Endothelial cell (in vitro differentiated cells): ENCODE data around the gene IGLON5. TPM values are rescaled to one million over a fixed set of nuclear protein-coding genes. Genes with fewer than 3 reads are reported as not detected.

Experiments
- DNase-seq: peaks from one replicate; pipeline ENCODE4 v3.0.0; 2021; ENCODE audit warnings: low spot score
- H3K27ac Mint-ChIP-seq: one replicate; pipeline ENCODE4 v1.8.0; 2021; ENCODE audit warnings: mixed read lengths, inconsistent platforms; ENCODE audit not compliant: unreplicated experiment
- H3K27me3 Mint-ChIP-seq: one replicate; pipeline ENCODE4 v1.8.0; 2021; ENCODE audit warnings: mild to moderate bottlenecking, moderate library complexity, mixed read lengths, inconsistent platforms; ENCODE audit not compliant: unreplicated experiment
- H3K36me3 Mint-ChIP-seq: one replicate; pipeline ENCODE4 v1.8.0; 2021; ENCODE audit warnings: mild to moderate bottlenecking, low read depth, mixed read lengths, inconsistent platforms; ENCODE audit not compliant: unreplicated experiment
- H3K4me1 Mint-ChIP-seq: one replicate; pipeline ENCODE4 v1.8.0; 2021; ENCODE audit warnings: mild to moderate bottlenecking, mixed read lengths, inconsistent platforms; ENCODE audit not compliant: unreplicated experiment
- H3K4me3 Mint-ChIP-seq: one replicate; pipeline ENCODE4 v1.8.0; 2021; ENCODE audit warnings: mild to moderate bottlenecking, mixed read lengths, inconsistent platforms; ENCODE audit not compliant: unreplicated experiment
- H3K9me3 Mint-ChIP-seq: one replicate; pipeline ENCODE4 v1.8.0; 2021; ENCODE audit warnings: mixed read lengths, inconsistent platforms; ENCODE audit not compliant: unreplicated experiment
- long read RNA-seq: library from polyadenylated mRNA; unstranded; transcript quantifications from one replicate; pipeline ENCODE4 v2.0.0, GENCODE V29; 2020; ENCODE audit not compliant: unreplicated experiment
- total RNA-seq: library from RNA; stranded (reverse); fragmentation: NEBNext Ultra II Directional; extraction: Animal tissue kit (Norgen Biotek cat#: 25700); gene quantifications from one replicate; pipeline ENCODE4 v1.2.1, GENCODE V29; 2021; ENCODE audit not compliant: unreplicated experiment
- TF ChIP-seq, protein P1 (sequence below): fragments of 200-600 bp; sonication (generic); IDR thresholded peaks from one replicate; pipeline ENCODE4 v1.5.0; 2021; ENCODE audit warnings: antibody characterized with exemption; ENCODE audit not compliant: unreplicated experiment

IGLON5 gene
- 114 TPM for total RNA-seq
- long read RNA-seq, partial matches to known transcripts, result 1 of 2 reads
- long read RNA-seq, other reads (novel, unspliced or antisense), result 0 of 2 reads

- peaks cover 14% of the 10 kb centered on the region for H3K27me3 Mint-ChIP-seq
- TF ChIP-seq, protein P1, sequence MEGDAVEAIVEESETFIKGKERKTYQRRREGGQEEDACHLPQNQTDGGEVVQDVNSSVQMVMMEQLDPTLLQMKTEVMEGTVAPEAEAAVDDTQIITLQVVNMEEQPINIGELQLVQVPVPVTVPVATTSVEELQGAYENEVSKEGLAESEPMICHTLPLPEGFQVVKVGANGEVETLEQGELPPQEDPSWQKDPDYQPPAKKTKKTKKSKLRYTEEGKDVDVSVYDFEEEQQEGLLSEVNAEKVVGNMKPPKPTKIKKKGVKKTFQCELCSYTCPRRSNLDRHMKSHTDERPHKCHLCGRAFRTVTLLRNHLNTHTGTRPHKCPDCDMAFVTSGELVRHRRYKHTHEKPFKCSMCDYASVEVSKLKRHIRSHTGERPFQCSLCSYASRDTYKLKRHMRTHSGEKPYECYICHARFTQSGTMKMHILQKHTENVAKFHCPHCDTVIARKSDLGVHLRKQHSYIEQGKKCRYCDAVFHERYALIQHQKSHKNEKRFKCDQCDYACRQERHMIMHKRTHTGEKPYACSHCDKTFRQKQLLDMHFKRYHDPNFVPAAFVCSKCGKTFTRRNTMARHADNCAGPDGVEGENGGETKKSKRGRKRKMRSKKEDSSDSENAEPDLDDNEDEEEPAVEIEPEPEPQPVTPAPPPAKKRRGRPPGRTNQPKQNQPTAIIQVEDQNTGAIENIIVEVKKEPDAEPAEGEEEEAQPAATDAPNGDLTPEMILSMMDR, result no peak
- peak within 1 kb of the TSS; percentile 68 for H3K27ac Mint-ChIP-seq
- H3K36me3 Mint-ChIP-seq, result peaks cover 22% of the 10 kb centered on the region
- peak; percentile 72 for DNase-seq
- peak within 1 kb of the TSS; percentile 95 for H3K4me3 Mint-ChIP-seq
- H3K9me3 Mint-ChIP-seq, result peaks cover 4% of the 10 kb centered on the region
- H3K4me1 Mint-ChIP-seq, result peaks cover 22% of the 10 kb centered on the region
Observed at GRCh38 chr19:51311351-51312257, at the start of gene IGLON5. IGLON5 (plus strand) TSS chr19:51311644; CDS start chr19:51311848, 204 bp downstream.

GRCh38 chr19:51263808-51264207 lies 47.6 kb upstream of the IGLON5 start:
- DNase-seq, result no peak

DNA sequence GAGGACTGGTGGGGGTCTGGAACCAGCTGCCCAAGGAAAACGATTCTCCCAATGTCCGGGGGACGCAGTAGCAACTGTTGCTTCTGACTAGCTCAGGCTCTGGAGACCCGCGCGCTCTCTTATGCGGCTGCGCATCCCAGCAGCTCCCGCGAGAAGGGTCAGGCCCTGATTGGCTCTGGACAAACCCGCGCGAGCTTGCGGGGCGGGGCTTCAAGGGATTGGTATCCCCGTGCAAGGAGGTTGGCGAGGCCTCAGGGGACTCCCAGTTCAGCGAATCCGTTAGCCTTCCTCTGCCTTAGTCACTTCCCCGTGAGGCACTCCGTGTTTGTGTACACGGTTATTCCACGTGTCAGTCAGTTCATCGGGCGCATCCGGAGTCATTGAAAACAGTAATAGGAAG lies 40.4 kb upstream of the IGLON5 start:
- no peak for DNase-seq
- H3K9me3 Mint-ChIP-seq, result no peaks in the 10 kb centered on the region
- H3K36me3 Mint-ChIP-seq, result no peaks in the 10 kb centered on the region
- peaks cover 9% of the 10 kb centered on the region for H3K27me3 Mint-ChIP-seq
- peaks cover 12% of the 10 kb centered on the region for H3K4me1 Mint-ChIP-seq
- TF ChIP-seq, protein P1, result no peak
- no peak overlapping the region for H3K27ac Mint-ChIP-seq
- H3K4me3 Mint-ChIP-seq, result no peak overlapping the region

More at GRCh38 chr19:51263808-51264207, 47.6 kb upstream of the IGLON5 start:
- Mint-ChIP-seq H3K36me3 (no peaks in the 10 kb centered on the region), H3K27ac (no peak overlapping the region), H3K9me3 (no peaks in the 10 kb centered on the region), H3K27me3 (peaks cover 3% of the 10 kb centered on the region), H3K4me3 (no peak overlapping the region), H3K4me1 (peaks cover 11% of the 10 kb centered on the region)
- TF ChIP-seq, protein P1, result no peak

GRCh38 chr19:51272183-51272810 lies 39.1 kb upstream of the IGLON5 start:
- DNase-seq, result no peak
- Mint-ChIP-seq H3K4me1 (peaks cover 6% of the 10 kb centered on the region), H3K27me3 (peaks cover 9% of the 10 kb centered on the region), H3K27ac (no peak overlapping the region), H3K9me3 (no peaks in the 10 kb centered on the region), H3K36me3 (no peaks in the 10 kb centered on the region), H3K4me3 (no peak overlapping the region)
- TF ChIP-seq, protein P1, result no peak
